K562 (cell line): ENCODE measurements around the gene TULP4. TPM values are rescaled to one million over a fixed set of nuclear protein-coding genes. Genes with fewer than 3 reads are reported as not detected.

Source experiments
- ADNP ChIP-seq: fragments of 200-800 bp; sonication (Bioruptor generic); IDR thresholded peaks from 2 replicates; pipeline ENCODE4 v1.6.1; 2016; ENCODE audit warnings: missing genetic modification characterization, missing compliant biosample characterization
- ARID3A ChIP-seq: IDR thresholded peaks from 2 replicates; pipeline ENCODE4 v1.6.1; 2012; ENCODE audit warnings: low read depth, low read length, improper control_type of control experiment, borderline replicate concordance
- E2F6 ChIP-seq, 2 experiments: IDR thresholded peaks; 2 replicates each; pipeline ENCODE4 v1.6.1; 2011; ENCODE audit warnings: borderline replicate concordance in 1 of 2, control low read depth in 1 of 2, low read depth in 1 of 2, low read length in 1 of 2, mild to moderate bottlenecking in 1 of 2, mixed read lengths in 1 of 2, moderate library complexity in 1 of 2; ENCODE audit not compliant: insufficient read depth in 1 of 2, insufficient read length in 1 of 2, poor library complexity in 1 of 2, severe bottlenecking in 1 of 2; ENCODE audit errors: extremely low read depth in 1 of 2
- GATAD2A ChIP-seq: fragments of 450-650 bp; IDR thresholded peaks from 2 replicates; pipeline ENCODE4 v1.6.1; 2017
- L3MBTL2 ChIP-seq: fragments of 450-650 bp; IDR thresholded peaks from 2 replicates; pipeline ENCODE4 v1.6.1; 2016; ENCODE audit warnings: mild to moderate bottlenecking, moderate library complexity
- NCOA6 ChIP-seq: fragments of 450-650 bp; IDR thresholded peaks from 2 replicates; pipeline ENCODE4 v1.6.1; 2017; ENCODE audit warnings: mild to moderate bottlenecking
- SMARCE1 ChIP-seq: fragments of 450-650 bp; IDR thresholded peaks from 2 replicates; pipeline ENCODE4 v1.7.1; 2016; ENCODE audit warnings: mild to moderate bottlenecking
- TBL1XR1 ChIP-seq, 2 experiments: IDR thresholded peaks; 2 replicates each; pipeline ENCODE4 v1.6.1; 2012; ENCODE audit warnings: improper control_type of control experiment in 2 of 2, low read length in 2 of 2, mild to moderate bottlenecking in 1 of 2
- ZFX ChIP-seq: sonication (generic); formaldehyde crosslinking; IDR thresholded peaks from 2 replicates; pipeline ENCODE4 v1.8.0; 2022; ENCODE audit warnings: mild to moderate bottlenecking, missing genetic modification reagents, moderate library complexity
- ZNF174 ChIP-seq: fragments of 250-450 bp; sonication (Bioruptor Pico); IDR thresholded peaks from 2 replicates; pipeline ENCODE4 v1.4.0; 2020; ENCODE audit warnings: mild to moderate bottlenecking
- ZNF609 ChIP-seq: sonication (generic); formaldehyde crosslinking; IDR thresholded peaks from 2 replicates; pipeline ENCODE4 v1.8.1; 2023; ENCODE audit warnings: missing genetic modification reagents, mild to moderate bottlenecking, borderline replicate concordance
- ZNF740 ChIP-seq, 3 experiments: fragments of 200-800 bp in 1 of 3; sonication (Bioruptor generic) in 1 of 3; sonication (generic) in 1 of 3; formaldehyde crosslinking in 1 of 3; IDR thresholded peaks; 2 replicates each; pipeline versions ENCODE4 v1.6.1 to v1.8.0; 2016 to 2022; ENCODE audit warnings: mild to moderate bottlenecking in 2 of 3, missing compliant biosample characterization in 2 of 3, missing genetic modification characterization in 2 of 3, missing genetic modification reagents in 1 of 3
- polyA plus RNA-seq, 8 experiments: library from polyadenylated mRNA; depleted of rRNA in 4 of 8; stranded (reverse) in 5 of 8; unstranded in 3 of 8; fragments of >200 nt; fragmentation: Nextera tagmentation in 2 of 8; fragmentation: Illumina TruSeq in 1 of 8; extraction: Ambion mirVana in 2 of 8; extraction: Trizol in 1 of 8; gene quantifications; 2 replicates each; pipeline versions ENCODE4 v1.2.1 to v1.2.3, GENCODE V29; 2011 to 2014; ENCODE audit warnings: inconsistent platforms in 1 of 8, missing spikeins in 1 of 8
- total RNA-seq, 7 experiments: library from RNA; depleted of rRNA in 6 of 7; stranded (reverse); fragments of >200 nt in 6 of 7; fragmentation: Illumina TruSeq in 2 of 7; extraction: Trizol in 2 of 7; gene quantifications; 2 replicates each; pipeline versions ENCODE4 v1.2.1 to v1.2.3, GENCODE V29; 2011 to 2021; ENCODE audit warnings: low replicate concordance in 1 of 7

TULP4 gene
- total and polyA plus RNA-seq, 9 of the 15 experiments (the other 6 are each of a cell fraction or from before 2014, with no cell fraction given): 1.2 to 50.4 (median 11.0) TPM

- no peak for TF ChIP-seq ZNF609 (CRISPR knock-in tag)
- TF ChIP-seq ARID3A: no peak
- TF ChIP-seq NCOA6: no peak
- TF ChIP-seq L3MBTL2: peak; percentile 82
- peak; percentile 87 for TF ChIP-seq ZNF740 (CRISPR knock-in tag; IDR thresholded peaks at IDR 0.05)
- no peak for TF ChIP-seq ZNF740 (tag; IDR thresholded peaks at IDR 0.05)
- TF ChIP-seq ADNP (tag): no peak
- TF ChIP-seq ZNF174 (CRISPR knock-in tag): no peak
- peak; percentile 79 to 88 for TF ChIP-seq E2F6 (IDR thresholded peaks at IDR 0.05; ENCODE audit: borderline replicate concordance in 1 of 2, extremely low read depth in 1 of 2, insufficient read depth in 1 of 2, insufficient read length in 1 of 2, low read depth in 1 of 2, low read length in 1 of 2, poor library complexity in 1 of 2, severe bottlenecking in 1 of 2)
- peak; percentile 48; the same call in 1 of the 2 replicates for TF ChIP-seq GATAD2A
- TF ChIP-seq ZFX (CRISPR knock-in tag): peak; percentile 74
- TF ChIP-seq TBL1XR1 (IDR thresholded peaks at IDR 0.05; ENCODE audit: low read length in 2 of 2): peak in 1 of 2 experiments; percentile 81; a peak in 1 of 4 replicates
- peak; percentile 49; the same call in 1 of the 2 replicates for TF ChIP-seq SMARCE1
Observed at GRCh38 chr6:158559895-158560835, 247.9 kb downstream of the TULP4 start, which contains the start of gene TMEM181 (continued).
